Gastrocnemius medialis (tissue), 4 donors: ENCODE measurements around the gene OR4F6. TPM values are rescaled to one million over a fixed set of nuclear protein-coding genes. Genes with fewer than 3 reads are reported as not detected.

Source experiments
- ATAC-seq, 2 donors: fragments of 150-250 bp; one replicate each; pipeline ENCODE4 v1.9.1; 2016
- DNase-seq, 2 donors: peaks; one replicate each; pipeline ENCODE4 v3.0.0-alpha.2; 2019
- H3K27ac ChIP-seq, 4 donors: fragments of 200-600 bp; sonication (generic); 1 replicate in 1 of 4; 2 replicates in 3 of 4; pipeline ENCODE4 v1.5.1; 2016 to 2018; ENCODE audit warnings: mild to moderate bottlenecking in 2 of 4, moderate library complexity in 1 of 4
- H3K27me3 ChIP-seq, 3 donors: fragments of 200-600 bp; sonication (generic) in 2 of 3; 1 replicate in 1 of 3; 2 replicates in 2 of 3; pipeline versions ENCODE4 v1.5.1 to v1.6.0; 2016 to 2019; ENCODE audit warnings: mild to moderate bottlenecking in 1 of 3, moderate library complexity in 1 of 3
- H3K36me3 ChIP-seq, 2 donors: fragments of 200-600 bp; sonication (generic) in 1 of 2; one replicate each; pipeline ENCODE4 v1.5.1; 2017 to 2018
- H3K4me1 ChIP-seq, 2 donors: fragments of 200-600 bp; sonication (generic) in 1 of 2; one replicate each; pipeline ENCODE4 v1.5.1; 2016 to 2017; ENCODE audit warnings: mild to moderate bottlenecking in 2 of 2
- H3K4me3 ChIP-seq, 4 donors: fragments of 200-600 bp; sonication (generic) in 3 of 4; 1 replicate in 1 of 4; 2 replicates in 3 of 4; pipeline ENCODE4 v1.5.1; 2016 to 2019; ENCODE audit warnings: mild to moderate bottlenecking in 2 of 4
- H3K9me3 ChIP-seq, 3 donors: fragments of 200-600 bp; sonication (generic) in 2 of 3; 1 replicate in 1 of 3; 2 replicates in 2 of 3; pipeline ENCODE4 v1.5.1; 2016 to 2019
- CTCF ChIP-seq, 5 experiments: fragments of 450-650 bp in 3 of 5; fragments of 200-600 bp in 2 of 5; sonication (generic) in 2 of 5; IDR thresholded peaks in 4 of 5; conservative IDR thresholded peaks in 1 of 5; 1 replicate in 4 of 5; 2 replicates in 1 of 5; pipeline ENCODE4 v1.5.1; 2016 to 2019; ENCODE audit warnings: antibody characterized with exemption in 5 of 5, mild to moderate bottlenecking in 3 of 5, moderate library complexity in 3 of 5
- POLR2A ChIP-seq, 2 donors: fragments of 450-650 bp; IDR thresholded peaks; one replicate each; pipeline ENCODE4 v1.6.1; 2017; ENCODE audit warnings: antibody characterized with exemption in 2 of 2, mild to moderate bottlenecking in 2 of 2, moderate library complexity in 2 of 2
- in situ Hi-C, 4 donors: fragments of 200-750 bp; cut with MboI; loops; one replicate each; pipeline versions ENCODE4 v1.15.0 to v1.8.0; 2017; ENCODE audit warnings: low sequenced_read_pairs in 4 of 4
- intact Hi-C: fragments of 100-400 bp; cut with DNase I; formaldehyde crosslinking; loops from one replicate; pipeline ENCODE4 v1.15.1; 2023; ENCODE audit warnings: low total_unique reads
- total RNA-seq, 4 donors: library from RNA; depleted of rRNA; stranded (reverse); fragments of >200 nt; gene quantifications; one replicate each; pipeline versions ENCODE4 v1.1.0 to v1.2.3, GENCODE V29; 2016

OR4F6 gene
- total RNA-seq, 4 donors from 2014 or later = not detected

DNA sequence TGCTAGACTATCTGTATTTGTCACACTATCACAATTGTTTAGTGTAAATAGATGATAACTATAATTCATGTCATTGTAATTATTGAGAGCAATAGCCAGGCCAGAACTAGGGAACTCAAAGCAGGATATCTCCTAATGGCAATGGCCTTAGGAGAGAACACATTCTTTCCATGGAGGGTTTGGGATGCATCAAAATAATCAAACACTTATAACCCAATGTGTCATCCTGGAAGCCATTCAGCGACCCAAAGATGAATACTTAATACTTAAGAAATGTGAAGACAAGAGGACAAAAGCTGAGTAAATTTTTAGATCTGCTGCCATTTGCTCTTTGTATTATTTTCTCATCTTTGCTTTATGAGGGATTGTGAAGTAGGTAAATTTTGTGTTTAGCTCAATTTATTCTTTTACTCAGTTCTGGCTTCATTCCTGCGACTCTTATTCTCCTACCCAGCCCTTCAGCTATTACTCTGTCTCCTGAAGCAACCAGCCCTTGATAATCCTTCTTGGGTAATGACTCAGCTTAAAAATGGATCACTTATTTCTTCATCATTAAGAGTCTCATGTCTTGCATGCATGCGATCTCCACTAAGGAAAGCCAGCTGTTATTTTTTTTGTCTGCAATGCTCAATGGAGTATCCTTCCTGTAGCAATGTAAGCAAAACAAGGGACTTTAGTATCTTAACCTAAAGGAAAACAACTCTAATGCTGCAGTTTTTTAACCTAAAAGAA, 10.7 kb downstream of the OR4F6 start:
- Histone ChIP-seq H3K9me3 (no peaks in the 10 kb centered on the region), H3K36me3 (no peaks in the 10 kb centered on the region), H3K27ac (no peak overlapping the region), H3K4me1 (no peaks in the 10 kb centered on the region), H3K27me3 (no peaks in the 10 kb centered on the region), H3K4me3 (no peak overlapping the region)
- in situ Hi-C loops (no loop called here), intact Hi-C loops (no loop called here)
- TF ChIP-seq POLR2A (IDR thresholded peaks at IDR 0.05) (no peak), CTCF (IDR thresholded peaks at IDR 0.05 in 4 of 5, conservative IDR thresholded peaks at IDR 0.05 in 1 of 5) (no peak)
- ATAC-seq (no peak), DNase-seq (no peak)

DNA sequence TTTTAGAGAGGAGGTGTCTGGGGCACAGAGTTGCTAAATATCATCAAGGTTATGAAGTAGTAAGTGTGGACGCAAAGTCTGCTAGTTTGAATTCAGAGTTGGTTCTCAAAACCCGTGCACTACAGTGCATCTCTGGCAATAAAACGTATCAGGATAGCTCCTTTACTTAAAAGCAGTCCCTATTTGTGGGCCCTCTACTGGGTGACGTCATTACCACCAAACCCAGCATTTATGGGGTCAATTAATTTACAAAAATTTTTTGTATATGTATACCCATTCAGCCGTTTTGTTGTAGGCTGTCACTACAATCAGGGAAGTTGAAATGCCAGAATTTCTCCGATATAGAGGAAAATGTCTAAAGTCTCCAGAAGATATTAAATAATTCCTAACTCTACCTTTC, 17.5 kb downstream of the OR4F6 start:
- DNase-seq (no peak), ATAC-seq (no peak)
- in situ Hi-C loops = no loop called here
- TF ChIP-seq CTCF (IDR thresholded peaks at IDR 0.05 in 4 of 5, conservative IDR thresholded peaks at IDR 0.05 in 1 of 5) (no peak), POLR2A (IDR thresholded peaks at IDR 0.05) (no peak)
- H3K27ac ChIP-seq = no peak overlapping the region
- H3K9me3 ChIP-seq = no peaks in the 10 kb centered on the region
- H3K4me3 ChIP-seq = no peak overlapping the region
- H3K27me3 ChIP-seq = no peaks in the 10 kb centered on the region
- H3K4me1 ChIP-seq = no peaks in the 10 kb centered on the region
- intact Hi-C loops = no loop called here
- H3K36me3 ChIP-seq = no peaks in the 10 kb centered on the region

- Histone ChIP-seq H3K4me3 (no peak overlapping the region), H3K9me3 (no peaks in the 10 kb centered on the region), H3K4me1 (no peaks in the 10 kb centered on the region), H3K36me3 (no peaks in the 10 kb centered on the region), H3K27me3 (no peaks in the 10 kb centered on the region), H3K27ac (no peak overlapping the region)
- no peak for TF ChIP-seq POLR2A (IDR thresholded peaks at IDR 0.05)
- no peak for TF ChIP-seq CTCF (IDR thresholded peaks at IDR 0.05 in 4 of 5, conservative IDR thresholded peaks at IDR 0.05 in 1 of 5)
- intact Hi-C loops (no loop called here), in situ Hi-C loops (no loop called here)
- ATAC-seq (no peak), DNase-seq (no peak)
Measured at GRCh38 chr15:101827257-101827656, 23.9 kb downstream of the OR4F6 start.

DNA sequence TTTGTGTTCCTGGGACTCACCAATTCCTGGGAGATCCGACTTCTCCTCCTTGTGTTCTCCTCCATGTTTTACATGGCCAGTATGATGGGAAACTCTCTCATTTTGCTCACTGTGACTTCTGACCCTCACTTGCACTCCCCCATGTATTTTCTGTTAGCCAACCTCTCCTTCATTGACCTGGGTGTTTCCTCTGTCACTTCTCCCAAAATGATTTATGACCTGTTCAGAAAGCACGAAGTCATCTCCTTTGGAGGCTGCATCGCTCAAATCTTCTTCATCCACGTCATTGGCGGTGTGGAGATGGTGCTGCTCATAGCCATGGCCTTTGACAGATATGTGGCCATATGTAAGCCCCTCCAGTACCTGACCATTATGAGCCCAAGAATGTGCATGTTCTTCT, 25.5 kb downstream of the OR4F6 start:
- intact Hi-C loops (no loop called here), in situ Hi-C loops (no loop called here)
- Histone ChIP-seq H3K9me3 (no peaks in the 10 kb centered on the region), H3K4me1 (no peaks in the 10 kb centered on the region), H3K4me3 (no peak overlapping the region), H3K27ac (no peak overlapping the region), H3K36me3 (no peaks in the 10 kb centered on the region), H3K27me3 (peaks cover 0 to 3% (median 0%) of the 10 kb centered on the region in 3 donors)
- DNase-seq = no peak
- TF ChIP-seq POLR2A (IDR thresholded peaks at IDR 0.05) = no peak
- TF ChIP-seq CTCF (IDR thresholded peaks at IDR 0.05 in 4 of 5, conservative IDR thresholded peaks at IDR 0.05 in 1 of 5) = no peak
- ATAC-seq = no peak

DNA sequence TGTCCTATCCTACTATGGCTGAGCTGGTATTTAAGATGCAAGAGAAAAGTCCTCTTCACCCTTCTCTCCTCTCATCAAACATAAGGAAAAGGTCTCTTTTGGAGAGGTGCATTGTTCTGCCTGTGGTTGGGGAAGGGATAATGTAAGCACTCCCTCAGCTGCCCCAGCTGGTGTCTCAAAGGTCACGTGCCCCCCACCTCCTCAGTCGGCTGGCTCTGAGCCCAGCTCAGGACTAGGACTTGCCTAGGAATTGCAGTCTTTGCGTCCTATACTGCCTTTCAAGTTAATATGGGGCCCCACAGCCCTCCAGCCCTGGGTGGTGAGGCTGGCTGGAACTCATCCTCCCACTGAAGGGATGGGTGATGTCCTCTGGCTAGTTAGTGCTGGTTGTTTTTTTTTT, 38.3 kb downstream of the OR4F6 start:
- no peaks in the 10 kb centered on the region for H3K4me1 ChIP-seq
- no peak for ATAC-seq
- no peaks in the 10 kb centered on the region for H3K36me3 ChIP-seq
- H3K9me3 ChIP-seq = peaks cover 0 to 6% (median 0%) of the 10 kb centered on the region in 3 donors
- no peak for DNase-seq
- intact Hi-C loops (no loop called here), in situ Hi-C loops (no loop called here)
- no peaks in the 10 kb centered on the region for H3K27me3 ChIP-seq
- H3K4me3 ChIP-seq = no peak overlapping the region
- TF ChIP-seq POLR2A (IDR thresholded peaks at IDR 0.05) (no peak), CTCF (IDR thresholded peaks at IDR 0.05 in 4 of 5, conservative IDR thresholded peaks at IDR 0.05 in 1 of 5) (no peak)
- no peak overlapping the region for H3K27ac ChIP-seq
